Measurements from ENCODE around the gene FOSB. TPM values are rescaled to one million over a fixed set of nuclear protein-coding genes. Genes with fewer than 3 reads are reported as not detected.

The FOSB gene
- total RNA-seq, 1 donor from 2014 or later: 20.4 TPM

DNA sequence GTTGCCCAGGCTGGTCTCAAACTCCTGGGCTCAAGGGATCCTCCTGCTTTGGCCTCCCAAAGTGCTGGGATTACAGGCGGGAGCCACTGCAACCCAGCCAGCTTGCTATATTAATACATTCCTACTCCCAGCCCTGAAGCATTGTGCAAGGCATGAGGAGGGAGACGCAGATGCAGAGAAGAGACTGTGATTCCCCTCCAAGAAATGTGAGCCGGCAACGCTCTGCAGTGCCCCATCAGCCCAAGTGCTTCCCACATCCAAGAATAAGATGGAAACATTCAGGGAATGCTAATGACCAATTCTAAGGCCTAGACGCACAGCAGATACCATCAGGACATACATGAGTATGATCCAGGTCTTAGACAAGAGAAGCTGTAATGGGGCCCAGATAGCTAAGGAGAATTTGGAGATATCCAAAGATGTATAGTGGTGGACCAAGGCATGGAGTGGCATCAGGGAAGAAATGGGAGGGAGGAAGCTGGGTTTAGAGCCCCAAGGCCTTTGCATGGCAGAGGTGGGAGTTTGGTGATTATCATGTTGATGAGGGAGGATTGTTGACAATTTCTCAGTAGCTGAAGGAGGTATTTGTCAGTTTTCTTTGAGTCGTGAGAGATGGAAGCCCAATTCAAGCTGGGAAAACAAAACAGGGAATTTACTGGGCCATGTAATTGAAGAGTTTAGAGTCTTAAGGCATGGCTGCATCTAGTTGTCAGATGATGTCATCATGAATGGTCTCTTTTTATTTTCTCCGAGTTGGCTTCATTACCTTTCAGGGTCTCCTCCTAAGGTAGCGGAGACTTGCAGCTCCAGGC is 33.3 kb downstream of the FOSB start:
- peak overlapping the region; percentile 83 for H3K27ac Mint-ChIP-seq
- intact Hi-C loops (cut with micrococcal nuclease): no loop called here
- H3K4me1 Mint-ChIP-seq: peaks cover 56% of the 10 kb centered on the region
- no peaks in the 10 kb centered on the region for H3K9me3 Mint-ChIP-seq
- ATAC-seq (ENCODE audit: low read depth) (no peak), DNase-seq (no peak)
- ChIA-PET POLR2A (interaction anchor here (0.5 kb wide), 1 partner anchor 230 kb away, joined by 10 read pairs; the partner anchor contains the start of gene FBXO46), CTCF (interaction anchor here (0.6 kb wide), 1 partner anchor 22 kb away, joined by 3 read pairs; no protein-coding TSS in a partner anchor)
- H3K27me3 Mint-ChIP-seq: no peaks in the 10 kb centered on the region
- TF ChIP-seq, protein P1, sequence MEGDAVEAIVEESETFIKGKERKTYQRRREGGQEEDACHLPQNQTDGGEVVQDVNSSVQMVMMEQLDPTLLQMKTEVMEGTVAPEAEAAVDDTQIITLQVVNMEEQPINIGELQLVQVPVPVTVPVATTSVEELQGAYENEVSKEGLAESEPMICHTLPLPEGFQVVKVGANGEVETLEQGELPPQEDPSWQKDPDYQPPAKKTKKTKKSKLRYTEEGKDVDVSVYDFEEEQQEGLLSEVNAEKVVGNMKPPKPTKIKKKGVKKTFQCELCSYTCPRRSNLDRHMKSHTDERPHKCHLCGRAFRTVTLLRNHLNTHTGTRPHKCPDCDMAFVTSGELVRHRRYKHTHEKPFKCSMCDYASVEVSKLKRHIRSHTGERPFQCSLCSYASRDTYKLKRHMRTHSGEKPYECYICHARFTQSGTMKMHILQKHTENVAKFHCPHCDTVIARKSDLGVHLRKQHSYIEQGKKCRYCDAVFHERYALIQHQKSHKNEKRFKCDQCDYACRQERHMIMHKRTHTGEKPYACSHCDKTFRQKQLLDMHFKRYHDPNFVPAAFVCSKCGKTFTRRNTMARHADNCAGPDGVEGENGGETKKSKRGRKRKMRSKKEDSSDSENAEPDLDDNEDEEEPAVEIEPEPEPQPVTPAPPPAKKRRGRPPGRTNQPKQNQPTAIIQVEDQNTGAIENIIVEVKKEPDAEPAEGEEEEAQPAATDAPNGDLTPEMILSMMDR (IDR thresholded peaks at IDR 0.05): no peak
- no peak overlapping the region for H3K4me3 Mint-ChIP-seq
- H3K36me3 Mint-ChIP-seq (ENCODE audit: low read depth): no peaks in the 10 kb centered on the region

GRCh38 chr19:45501730-45502014 is 33.9 kb downstream of the FOSB start:
- TF ChIP-seq, protein P1 (IDR thresholded peaks at IDR 0.05): no peak
- ChIA-PET POLR2A (no interaction called here), CTCF (interaction anchor here (0.6 kb wide), 1 partner anchor 23 kb away, joined by 3 read pairs; no protein-coding TSS in a partner anchor)
- Mint-ChIP-seq H3K36me3 (ENCODE audit: low read depth) (no peaks in the 10 kb centered on the region), H3K27me3 (no peaks in the 10 kb centered on the region), H3K4me1 (peaks cover 57% of the 10 kb centered on the region), H3K27ac (peak overlapping the region; percentile 83), H3K9me3 (no peaks in the 10 kb centered on the region), H3K4me3 (no peak overlapping the region)
- intact Hi-C loops (cut with micrococcal nuclease): no loop called here
- DNase-seq (no peak), ATAC-seq (ENCODE audit: low read depth) (no peak)

- DNase-seq (no peak), ATAC-seq (ENCODE audit: low read depth) (no peak)
- CTCF ChIA-PET: interaction anchor here (1.0 kb wide), 1 partner anchor 13 kb away, joined by 3 read pairs; no protein-coding TSS in a partner anchor
- Mint-ChIP-seq H3K9me3 (no peaks in the 10 kb centered on the region), H3K27ac (peak overlapping the region; percentile 83), H3K36me3 (ENCODE audit: low read depth) (no peaks in the 10 kb centered on the region), H3K27me3 (no peaks in the 10 kb centered on the region), H3K4me1 (peaks cover 55% of the 10 kb centered on the region), H3K4me3 (peak overlapping the region; percentile 50)
- TF ChIP-seq, protein P1 (IDR thresholded peaks at IDR 0.05): no peak
- intact Hi-C loops (cut with micrococcal nuclease): no loop called here
- POLR2A ChIA-PET: no interaction called here
Measured at GRCh38 chr19:45502111-45502510, 34.3 kb downstream of the FOSB start.

DNA sequence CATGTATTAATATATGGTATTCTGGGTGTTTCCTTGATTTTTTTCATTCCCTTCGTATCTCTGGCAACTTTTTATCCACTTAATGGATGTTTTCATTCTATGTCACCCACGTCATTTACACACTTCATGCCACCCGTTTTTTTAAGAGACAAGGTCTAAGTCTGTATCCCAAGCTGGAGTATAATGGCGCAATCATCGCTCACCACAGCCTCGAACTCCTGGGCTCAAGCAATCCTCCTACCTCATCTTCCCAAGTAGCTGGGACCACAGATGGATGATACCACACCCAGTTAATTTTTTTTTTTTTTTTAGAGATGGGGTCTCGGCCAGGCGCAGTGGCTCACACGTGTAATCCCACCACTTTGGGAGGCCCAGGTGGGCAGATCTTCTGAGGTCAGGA is 36.1 kb downstream of the FOSB start:
- Mint-ChIP-seq H3K27me3 (no peaks in the 10 kb centered on the region), H3K27ac (no peak overlapping the region), H3K9me3 (no peaks in the 10 kb centered on the region), H3K4me3 (no peak overlapping the region), H3K4me1 (peaks cover 44% of the 10 kb centered on the region), H3K36me3 (ENCODE audit: low read depth) (peaks cover 7% of the 10 kb centered on the region)
- ATAC-seq (ENCODE audit: low read depth) (no peak), DNase-seq (no peak)
- TF ChIP-seq, protein P1 (IDR thresholded peaks at IDR 0.05): no peak
- intact Hi-C loops (cut with micrococcal nuclease): no loop called here
- ChIA-PET POLR2A (interaction anchor here (1.3 kb wide), 1 partner anchor 12 kb away, joined by 4 read pairs; no protein-coding TSS in a partner anchor), CTCF (interaction anchor here (1.5 kb wide), 1 partner anchor 12 kb away, joined by 5 read pairs; no protein-coding TSS in a partner anchor)

All from activated B cell treated with CpG ODN at 0.5 μM for 24 hours (primary cell).